ENCODE measurements around the gene TSPYL2. TPM values are rescaled to one million over a fixed set of nuclear protein-coding genes. Genes with fewer than 3 reads are reported as not detected.

The TSPYL2 gene
- total and polyA plus RNA-seq, 8 donors = 11.8 to 134 (median 24.0) TPM

GRCh38 chrX:53048169-53049126 is 33.7 kb upstream of the TSPYL2 start, which contains the start of gene GPR173:
Gene GPR173 (plus strand): TSS chrX:53048789. CDS start chrX:53076622, 27,833 bp downstream.
- no peak within 1 kb of the TSS for H3K27ac ChIP-seq
- H3K27me3 ChIP-seq = peaks cover 0 to 2% (median 0%) of the 10 kb centered on the region in 4 donors
- ATAC-seq (peak; percentile 38 to 85 (median 78)), FAIRE-seq (no peak), DNase-seq (peak in 2 of 6 donors; percentile 9 to 55)
- no peaks in the 10 kb centered on the region for H3K9me3 ChIP-seq
- intact Hi-C loops (cut with DNase I) = no loop called here
- peak within 1 kb of the TSS in 1 of 4 donors; percentile 20 for H3K4me3 ChIP-seq
- H3K36me3 ChIP-seq = no peaks in the 10 kb centered on the region
- TF ChIP-seq, protein P1, sequence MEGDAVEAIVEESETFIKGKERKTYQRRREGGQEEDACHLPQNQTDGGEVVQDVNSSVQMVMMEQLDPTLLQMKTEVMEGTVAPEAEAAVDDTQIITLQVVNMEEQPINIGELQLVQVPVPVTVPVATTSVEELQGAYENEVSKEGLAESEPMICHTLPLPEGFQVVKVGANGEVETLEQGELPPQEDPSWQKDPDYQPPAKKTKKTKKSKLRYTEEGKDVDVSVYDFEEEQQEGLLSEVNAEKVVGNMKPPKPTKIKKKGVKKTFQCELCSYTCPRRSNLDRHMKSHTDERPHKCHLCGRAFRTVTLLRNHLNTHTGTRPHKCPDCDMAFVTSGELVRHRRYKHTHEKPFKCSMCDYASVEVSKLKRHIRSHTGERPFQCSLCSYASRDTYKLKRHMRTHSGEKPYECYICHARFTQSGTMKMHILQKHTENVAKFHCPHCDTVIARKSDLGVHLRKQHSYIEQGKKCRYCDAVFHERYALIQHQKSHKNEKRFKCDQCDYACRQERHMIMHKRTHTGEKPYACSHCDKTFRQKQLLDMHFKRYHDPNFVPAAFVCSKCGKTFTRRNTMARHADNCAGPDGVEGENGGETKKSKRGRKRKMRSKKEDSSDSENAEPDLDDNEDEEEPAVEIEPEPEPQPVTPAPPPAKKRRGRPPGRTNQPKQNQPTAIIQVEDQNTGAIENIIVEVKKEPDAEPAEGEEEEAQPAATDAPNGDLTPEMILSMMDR (IDR thresholded peaks at IDR 0.05) = no peak
- 11 to 42% methylated on average over 22 to 35 of the region's 38 CpGs for WGBS, 2 donors
- no peaks in the 10 kb centered on the region for H3K4me1 ChIP-seq

GRCh38 chrX:53049127-53049517 is 33.0 kb upstream of the TSPYL2 start:
- DNase-seq (peak in 1 of 6 donors; percentile 60), FAIRE-seq (no peak)
- 17 to 41% methylated on average over 8 of the region's 8 CpGs for WGBS, 2 donors

GRCh38 chrX:53050841-53051240 is 31.3 kb upstream of the TSPYL2 start:
- ATAC-seq = no peak
- H3K4me3 ChIP-seq = no peak overlapping the region
- intact Hi-C loops (cut with DNase I) = no loop called here
- H3K9me3 ChIP-seq = no peaks in the 10 kb centered on the region
- no peak for FAIRE-seq
- WGBS, 2 donors = 78 to 80% methylated on average over 5 to 6 of the region's 6 CpGs
- TF ChIP-seq, protein P1 (IDR thresholded peaks at IDR 0.05) = no peak
- H3K27me3 ChIP-seq = peaks cover 0 to 6% (median 0%) of the 10 kb centered on the region in 4 donors
- H3K36me3 ChIP-seq = no peaks in the 10 kb centered on the region
- no peak overlapping the region for H3K27ac ChIP-seq
- H3K4me1 ChIP-seq = no peaks in the 10 kb centered on the region
- DNase-seq = no peak

More at GRCh38 chrX:53049127-53049517, 33.0 kb upstream of the TSPYL2 start:
- ATAC-seq = peak in 1 of 4 donors; percentile 9
- intact Hi-C loops (cut with DNase I) = no loop called here
- Histone ChIP-seq H3K4me3 (peak overlapping the region in 1 of 4 donors; percentile 20), H3K27ac (no peak overlapping the region), H3K9me3 (no peaks in the 10 kb centered on the region), H3K4me1 (no peaks in the 10 kb centered on the region), H3K27me3 (peaks cover 0 to 6% (median 0%) of the 10 kb centered on the region in 4 donors), H3K36me3 (no peaks in the 10 kb centered on the region)
- TF ChIP-seq, protein P1 (IDR thresholded peaks at IDR 0.05) = no peak

GRCh38 chrX:53055244-53055849 is 26.8 kb upstream of the TSPYL2 start:
- H3K4me3 ChIP-seq = no peak overlapping the region
- no peaks in the 10 kb centered on the region for H3K4me1 ChIP-seq
- H3K27ac ChIP-seq = no peak overlapping the region
- FAIRE-seq (no peak), DNase-seq (no peak), ATAC-seq (no peak)
- no peaks in the 10 kb centered on the region for H3K9me3 ChIP-seq
- 66 to 69% methylated on average over 6 of the region's 6 CpGs for WGBS, 2 donors
- H3K27me3 ChIP-seq = peaks cover 0 to 11% (median 0%) of the 10 kb centered on the region in 4 donors
- H3K36me3 ChIP-seq = no peaks in the 10 kb centered on the region
- intact Hi-C loops (cut with DNase I) = no loop called here
- TF ChIP-seq, protein P1 (IDR thresholded peaks at IDR 0.05) = no peak
